GM20431 (cell line): ENCODE measurements around the gene VRK2.

ENCODE experiments used
- in situ Hi-C: fragments of 300-500 bp; cut with MseI, MboI; formaldehyde crosslinking; loops from one replicate; pipeline ENCODE4 v1.15.0; 2020; ENCODE audit warnings: low sequenced_read_pairs; ENCODE audit not compliant: unreplicated experiment

Gene VRK2

GRCh38 chr2:58046585-58047372, at the start of gene VRK2:
Gene VRK2, plus strand, starts transcription at chr2:58046806. Its CDS starts 2,026 bp downstream, at chr2:58048832.
- in situ Hi-C loops = no loop called here

DNA sequence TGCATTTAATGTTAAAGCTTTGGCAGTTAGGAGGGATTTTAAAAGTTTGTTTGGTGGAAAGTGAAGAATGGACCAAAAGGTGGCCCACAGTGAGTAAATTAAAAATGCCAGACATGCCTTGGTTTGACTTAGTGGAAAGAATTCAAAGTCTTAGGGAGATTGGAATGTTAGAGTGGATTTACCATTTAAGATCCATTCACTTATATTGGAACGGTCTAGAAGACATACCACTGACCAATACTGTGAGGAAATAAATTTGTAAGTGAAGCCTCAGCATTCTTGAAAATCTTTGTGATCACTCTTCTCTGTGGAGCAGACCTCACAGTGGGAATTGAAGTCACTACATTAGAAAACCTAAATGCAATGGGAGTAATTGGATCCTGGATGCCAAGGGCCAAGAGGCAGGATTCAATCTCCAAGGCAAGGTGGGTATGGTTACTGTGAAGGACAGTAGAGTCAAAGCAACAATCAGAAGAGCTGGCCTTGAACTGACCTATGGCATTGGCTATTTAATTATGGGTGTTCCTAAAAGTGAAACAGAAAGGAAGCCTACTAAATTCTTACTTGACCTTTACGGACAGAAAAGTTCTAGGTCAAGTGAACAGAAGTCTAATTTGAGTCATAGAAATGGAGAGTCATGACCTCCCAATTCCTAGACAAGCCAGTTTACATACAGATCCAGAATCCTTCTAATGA, 40.2 kb upstream of the VRK2 start:
- in situ Hi-C loops = no loop called here

- in situ Hi-C loops = no loop called here
These were observed 39.7 kb upstream of the VRK2 start for GRCh38 chr2:58006952-58007284.

- in situ Hi-C loops = no loop called here
These were observed 36.0 kb upstream of the VRK2 start for GRCh38 chr2:58010599-58010998.

DNA sequence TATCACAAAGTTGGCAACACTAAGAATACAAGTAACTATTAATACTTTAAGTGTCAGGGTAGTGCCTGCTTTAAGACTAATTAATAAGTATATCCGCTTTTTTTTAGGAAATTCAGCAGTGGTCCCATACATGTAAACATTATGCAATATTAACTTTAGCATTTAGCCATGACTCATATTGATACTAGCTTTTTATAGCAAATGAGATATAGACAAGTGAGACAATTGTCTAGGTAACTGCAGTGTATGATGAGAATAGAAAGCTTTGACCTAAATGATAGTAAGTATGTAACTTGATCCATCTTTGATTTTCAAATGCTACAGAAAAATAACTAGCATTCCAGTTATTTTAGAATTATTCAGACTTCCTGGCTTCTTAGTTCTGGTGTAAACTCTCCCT, 27.4 kb upstream of the VRK2 start:
- in situ Hi-C loops = no loop called here

GRCh38 chr2:58025150-58025933, 21.3 kb upstream of the VRK2 start:
- in situ Hi-C loops = no loop called here

DNA sequence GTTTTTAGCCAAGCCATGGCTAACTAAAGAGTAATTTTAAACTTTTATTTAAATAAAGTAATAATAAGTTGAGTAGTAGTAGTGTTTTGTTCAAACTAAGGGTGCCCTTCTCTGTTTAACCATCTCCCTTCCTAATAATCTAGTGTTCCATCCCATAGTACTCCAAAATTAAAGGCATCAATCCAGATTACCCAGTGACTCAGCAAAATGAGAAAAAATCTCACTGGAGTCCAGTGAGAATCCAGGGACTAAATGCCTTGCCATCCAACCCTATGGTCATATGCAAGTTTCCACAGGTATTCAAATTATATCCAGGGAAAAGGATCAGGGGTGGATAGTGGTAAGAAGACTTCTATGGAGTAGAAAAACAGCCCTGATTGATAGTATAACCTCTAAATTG, 19.6 kb upstream of the VRK2 start:
- in situ Hi-C loops = no loop called here

- in situ Hi-C loops = no loop called here
These were observed 15.8 kb upstream of the VRK2 start for GRCh38 chr2:58030771-58031170.

DNA sequence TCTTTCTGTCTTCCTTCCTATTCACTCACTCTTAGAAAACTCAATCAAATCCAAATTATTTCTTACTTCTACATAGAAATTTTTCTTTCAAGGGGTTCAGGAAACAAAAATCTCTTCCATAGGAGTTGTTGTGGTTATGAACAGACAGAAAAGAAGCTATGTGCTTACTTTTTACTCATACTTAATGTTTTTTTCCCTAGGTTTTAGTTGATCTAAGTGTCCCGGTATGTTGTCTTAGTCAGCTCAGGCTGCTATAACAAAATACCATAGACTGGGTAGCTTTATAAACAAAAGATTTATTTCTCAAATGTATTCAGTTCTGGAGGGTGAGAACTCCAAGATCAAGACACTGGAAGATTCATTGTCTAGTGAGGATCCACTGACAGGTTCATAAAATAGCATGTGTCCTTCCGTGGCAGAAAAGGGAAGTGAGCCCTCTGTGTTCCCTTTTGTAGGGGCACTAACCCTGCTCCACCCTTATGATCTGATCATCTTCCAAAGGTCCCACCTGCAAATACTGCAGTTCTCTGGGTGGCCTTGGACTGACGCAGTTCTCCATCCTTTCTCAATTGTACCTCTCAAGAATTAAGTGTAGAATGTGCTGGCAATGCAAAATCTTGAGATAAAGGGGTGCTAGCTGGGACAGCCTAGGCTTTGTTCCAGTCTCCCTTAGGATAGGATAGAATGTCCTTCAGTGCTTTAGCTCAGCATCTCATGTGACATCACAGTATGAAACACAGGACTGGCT, 14.4 kb upstream of the VRK2 start:
- in situ Hi-C loops = no loop called here

- in situ Hi-C loops = no loop called here
These were observed 13.9 kb upstream of the VRK2 start for GRCh38 chr2:58032764-58033080.

GRCh38 chr2:58033530-58033929, 13.1 kb upstream of the VRK2 start:
- in situ Hi-C loops = no loop called here

GRCh38 chr2:58035352-58035751, 11.3 kb upstream of the VRK2 start:
- in situ Hi-C loops = no loop called here

- in situ Hi-C loops = no loop called here
These were observed 7.4 kb upstream of the VRK2 start for GRCh38 chr2:58039170-58039611.

- in situ Hi-C loops = no loop called here
These were observed 4.1 kb upstream of the VRK2 start for GRCh38 chr2:58042486-58042970.

- in situ Hi-C loops = no loop called here
These were observed 2.5 kb upstream of the VRK2 start for GRCh38 chr2:58044145-58044544.

GRCh38 chr2:58045580-58046334, 849 bp upstream of the VRK2 start:
- in situ Hi-C loops = no loop called here

DNA sequence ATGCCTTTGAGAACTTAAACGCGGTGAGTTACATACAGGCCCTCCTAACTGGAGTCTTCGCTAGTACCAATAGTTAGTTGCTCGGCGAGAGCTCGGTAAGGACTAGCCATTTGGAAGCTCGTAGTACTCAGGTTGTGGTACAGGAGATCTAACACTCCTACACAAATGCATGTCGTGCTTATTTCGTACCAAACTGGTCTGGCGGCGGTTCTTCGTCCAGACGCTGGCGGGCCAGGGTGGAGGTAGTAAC, 346 bp upstream of the VRK2 start:
- in situ Hi-C loops = no loop called here

DNA sequence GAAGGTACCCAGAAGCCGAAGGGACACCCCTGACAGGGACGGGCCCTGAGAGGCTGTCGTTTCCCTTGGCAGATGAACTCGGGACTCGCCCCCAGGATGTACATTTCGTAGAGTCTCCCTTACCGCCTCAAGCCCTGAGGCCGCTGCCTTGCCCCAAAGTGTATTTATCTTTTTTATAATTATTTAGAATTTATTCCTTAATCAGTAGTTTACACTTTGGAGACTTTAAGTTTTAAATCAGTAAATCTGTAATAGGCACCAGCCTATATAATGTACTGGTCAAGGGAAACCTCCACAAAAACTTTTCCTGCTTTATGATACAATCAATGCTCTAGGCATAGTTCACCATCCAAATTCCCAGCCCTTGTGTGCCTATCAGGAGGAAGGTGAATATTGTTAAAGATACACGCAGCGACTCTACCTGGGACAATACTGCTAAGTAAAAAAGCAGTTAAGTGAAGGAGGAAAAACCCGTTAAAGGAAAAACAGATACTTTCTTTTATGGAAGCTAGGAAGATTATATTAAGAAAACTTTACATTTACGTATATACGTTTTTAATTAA, 848 bp downstream of the VRK2 start:
- in situ Hi-C loops = no loop called here

GRCh38 chr2:58047961-58048360, 1.4 kb downstream of the VRK2 start:
- in situ Hi-C loops = no loop called here

GRCh38 chr2:58051445-58051844, 4.8 kb downstream of the VRK2 start:
- in situ Hi-C loops = no loop called here
